SK-N-SH (cell line): Measurements from ENCODE around the gene TESMIN. TPM values are rescaled to one million over a fixed set of nuclear protein-coding genes. Genes with fewer than 3 reads are reported as not detected.

ENCODE experiments used
- CTCF ChIA-PET: fragments of 300-600, 350-600 bp; formaldehyde crosslinking; extraction: SDS; loops from one replicate; lab custom pipeline; 2021; lab: Yijun Ruan, JAX
- POLR2A ChIA-PET: fragments of 350-600 bp; sonication (Branson Sonifier 250); formaldehyde crosslinking; extraction: SDS; loops from one replicate; lab custom pipeline; 2020; ENCODE audit warnings: antibody characterized with exemption, inconsistent platforms; lab: Yijun Ruan, JAX
- DNase-seq: peaks from one replicate; pipeline ENCODE4 v3.0.0; 2012
- H2AFZ ChIP-seq: fragments of 200-600 bp; sonication (generic); 2 replicates; pipeline ENCODE4 v1.8.1; 2016; ENCODE audit warnings: antibody characterized with exemption, mild to moderate bottlenecking, low read depth
- H3F3A ChIP-seq: fragments of 200-600 bp; sonication (generic); replicated peaks from 2 replicates; pipeline ENCODE3; 2016; ENCODE audit warnings: antibody characterized with exemption, mild to moderate bottlenecking; ENCODE audit not compliant: insufficient read depth
- H3K27ac ChIP-seq, 2 experiments: fragments of 200-500 bp in 1 of 2; fragments of 200-600 bp in 1 of 2; sonication (Bioruptor generic) in 1 of 2; sonication (generic), shearing (Covaris generic) in 1 of 2; 2 replicates each; pipeline versions ENCODE4 v1.5.1 to v1.6.1; 2014 to 2016; ENCODE audit warnings: low read depth in 2 of 2, inconsistent platforms in 1 of 2, low read length in 1 of 2, mild to moderate bottlenecking in 1 of 2, mixed read lengths in 1 of 2
- H3K27me3 ChIP-seq: fragments of 200-600 bp; sonication (generic), shearing (Covaris generic); 2 replicates; pipeline ENCODE4 v1.6.1; 2016; ENCODE audit warnings: mixed run types; ENCODE audit not compliant: insufficient read depth
- H3K36me3 ChIP-seq, 2 experiments: fragments of 200-500 bp in 1 of 2; fragments of 200-600 bp in 1 of 2; sonication (Bioruptor generic) in 1 of 2; sonication (generic) in 1 of 2; replicated peaks in 1 of 2; 2 replicates each; pipeline versions ENCODE3 to v1.5.1; 2014 to 2016; ENCODE audit warnings: low read length in 1 of 2, mild to moderate bottlenecking in 1 of 2; ENCODE audit not compliant: insufficient read depth in 2 of 2, control insufficient read depth in 1 of 2
- H3K4me1 ChIP-seq, 2 experiments: fragments of 200-500 bp in 1 of 2; fragments of 200-600 bp in 1 of 2; sonication (Bioruptor generic) in 1 of 2; sonication (generic), shearing (Covaris generic) in 1 of 2; 2 replicates each; pipeline versions ENCODE4 v1.5.1 to v1.6.1; 2014 to 2016; ENCODE audit warnings: low read depth in 1 of 2, low read length in 1 of 2, mixed run types in 1 of 2; ENCODE audit not compliant: insufficient read depth in 2 of 2, control insufficient read depth in 1 of 2
- H3K4me2 ChIP-seq: fragments of 200-600 bp; sonication (generic), shearing (Covaris generic); 2 replicates; pipeline ENCODE4 v1.6.1; 2017; ENCODE audit warnings: mixed run types
- H3K4me3 ChIP-seq, 2 experiments: fragments of 200-500 bp in 1 of 2; fragments of 200-600 bp in 1 of 2; sonication (Bioruptor generic) in 1 of 2; sonication (generic), shearing (Covaris generic) in 1 of 2; 2 replicates each; pipeline versions ENCODE4 v1.5.1 to v1.8.1; 2014 to 2016; ENCODE audit warnings: low read depth in 2 of 2, inconsistent platforms in 1 of 2, low read length in 1 of 2, mild to moderate bottlenecking in 1 of 2, mixed read lengths in 1 of 2, moderate library complexity in 1 of 2
- H3K79me2 ChIP-seq: fragments of 200-600 bp; sonication (generic); 2 replicates; pipeline ENCODE4 v1.8.1; 2017; ENCODE audit warnings: mild to moderate bottlenecking; ENCODE audit not compliant: insufficient read depth
- H3K9ac ChIP-seq: fragments of 200-600 bp; sonication (generic); 2 replicates; pipeline ENCODE4 v1.6.1; 2017; ENCODE audit warnings: mixed run types
- H3K9me2 ChIP-seq: fragments of 200-600 bp; sonication (generic); 2 replicates; pipeline ENCODE4 v1.6.1; 2017; ENCODE audit warnings: mixed run types
- H3K9me3 ChIP-seq: fragments of 200-600 bp; sonication (generic); 2 replicates; pipeline ENCODE4 v1.6.1; 2017; ENCODE audit warnings: mixed run types, mild to moderate bottlenecking, moderate library complexity
- H4K20me1 ChIP-seq: fragments of 200-600 bp; sonication (generic); 2 replicates; pipeline ENCODE4 v1.6.1; 2017; ENCODE audit warnings: mild to moderate bottlenecking, mixed run types; ENCODE audit not compliant: insufficient read depth
- CTCF ChIP-seq: fragments of 200-600 bp; sonication (generic); IDR thresholded peaks from 2 replicates; pipeline ENCODE4 v1.6.1; 2017; ENCODE audit warnings: antibody characterized with exemption, mild to moderate bottlenecking, moderate library complexity
- FOXM1 ChIP-seq: IDR thresholded peaks from 2 replicates; pipeline ENCODE4 v1.4.0; 2012; ENCODE audit warnings: low read depth, mild to moderate bottlenecking
- IRF3 ChIP-seq: fragments of 150-350 bp; IDR thresholded peaks from 2 replicates; pipeline ENCODE4 v1.6.1; 2016; ENCODE audit warnings: mild to moderate bottlenecking, low read depth, low read length
- NFIC ChIP-seq: IDR thresholded peaks from 2 replicates; pipeline ENCODE4 v1.4.0; 2012; ENCODE audit warnings: borderline replicate concordance
- REST ChIP-seq: IDR thresholded peaks from 2 replicates; pipeline ENCODE4 v1.6.1; 2012; ENCODE audit warnings: mild to moderate bottlenecking, low read depth, low read length, moderate library complexity
- RFX5 ChIP-seq: IDR thresholded peaks from 2 replicates; pipeline ENCODE4 v1.6.1; 2012; ENCODE audit warnings: mild to moderate bottlenecking, improper control_type of control experiment, low read length
- RXRA ChIP-seq: IDR thresholded peaks from 2 replicates; pipeline ENCODE4 v1.4.0; 2012; ENCODE audit warnings: low read depth, mild to moderate bottlenecking, borderline replicate concordance
- TAF1 ChIP-seq: IDR thresholded peaks from 2 replicates; pipeline ENCODE4 v1.6.1; 2012; ENCODE audit warnings: low read depth, mild to moderate bottlenecking, low read length, moderate library complexity, borderline replicate concordance
- TCF12 ChIP-seq: IDR thresholded peaks from 2 replicates; pipeline ENCODE4 v1.4.0; 2012
- USF1 ChIP-seq: IDR thresholded peaks from 2 replicates; pipeline ENCODE4 v1.4.0; 2012; ENCODE audit warnings: low read depth, borderline replicate concordance
- WGBS: methylation state at CpG from one replicate; pipeline ENCODE4 v1.1.6; 2017; ENCODE audit warnings: low lambda C conversion rate; 5-methylcytosine and 5-hydroxymethylcytosine counted together
- polyA plus RNA-seq, 3 experiments: library from polyadenylated mRNA; depleted of rRNA; stranded (reverse); fragments of >200 nt; gene quantifications; 2 replicates each; pipeline ENCODE4 v1.2.3, GENCODE V29; 2012

TESMIN gene
- polyA plus RNA-seq, 1 of the 3 experiments (the other 2 are of a cell fraction): 3.5 TPM

GRCh38 chr11:68735125-68735524, 16.2 kb downstream of the TESMIN start:
- no peak for DNase-seq
- Histone ChIP-seq H3F3A (no peaks in the 10 kb centered on the region), H3K27ac (no peak overlapping the region), H3K4me3 (no peak overlapping the region), H3K79me2 (no peaks in the 10 kb centered on the region), H3K9me2 (no peaks in the 10 kb centered on the region), H3K4me2 (no peak overlapping the region), H3K9ac (no peak overlapping the region), H3K36me3 (no peaks in the 10 kb centered on the region), H2AFZ (no peak overlapping the region), H3K4me1 (peaks cover 0 to 9% of the 10 kb centered on the region in 2 experiments; a peak in 1 of 4 replicates), H3K27me3 (no peaks in the 10 kb centered on the region), H4K20me1 (no peaks in the 10 kb centered on the region), H3K9me3 (no peaks in the 10 kb centered on the region)
- POLR2A ChIA-PET: no interaction called here
- 84% methylated on average over 6 of the region's 6 CpGs for WGBS
- TF ChIP-seq IRF3: no peak
- TF ChIP-seq CTCF: no peak
- no peak for TF ChIP-seq USF1
- TF ChIP-seq RXRA: no peak
- TF ChIP-seq REST: no peak
- TF ChIP-seq TAF1: no peak
- no peak for TF ChIP-seq TCF12
- TF ChIP-seq NFIC: no peak
- no peak for TF ChIP-seq FOXM1
- TF ChIP-seq RFX5: no peak
- CTCF ChIA-PET: interaction anchor here (1.3 kb wide), 1 partner anchor 8 kb away, joined by 3 read pairs; no protein-coding TSS in a partner anchor
